Activated CD4-positive, alpha-beta T cell treated with anti-CD3 and anti-CD28 coated beads for 1 hour (primary cell): ENCODE measurements around the gene MEGF6.

Experiments used
- DNase-seq: peaks from one replicate; pipeline ENCODE4 v3.0.0-alpha.2; 2020

The MEGF6 gene

GRCh38 chr1:3465935-3466321, 145.4 kb downstream of the MEGF6 start:
- DNase-seq = no peak

GRCh38 chr1:3465091-3465934, 146.0 kb downstream of the MEGF6 start:
- DNase-seq = no peak

GRCh38 chr1:3464649-3465025, 146.7 kb downstream of the MEGF6 start:
- DNase-seq = no peak

DNA sequence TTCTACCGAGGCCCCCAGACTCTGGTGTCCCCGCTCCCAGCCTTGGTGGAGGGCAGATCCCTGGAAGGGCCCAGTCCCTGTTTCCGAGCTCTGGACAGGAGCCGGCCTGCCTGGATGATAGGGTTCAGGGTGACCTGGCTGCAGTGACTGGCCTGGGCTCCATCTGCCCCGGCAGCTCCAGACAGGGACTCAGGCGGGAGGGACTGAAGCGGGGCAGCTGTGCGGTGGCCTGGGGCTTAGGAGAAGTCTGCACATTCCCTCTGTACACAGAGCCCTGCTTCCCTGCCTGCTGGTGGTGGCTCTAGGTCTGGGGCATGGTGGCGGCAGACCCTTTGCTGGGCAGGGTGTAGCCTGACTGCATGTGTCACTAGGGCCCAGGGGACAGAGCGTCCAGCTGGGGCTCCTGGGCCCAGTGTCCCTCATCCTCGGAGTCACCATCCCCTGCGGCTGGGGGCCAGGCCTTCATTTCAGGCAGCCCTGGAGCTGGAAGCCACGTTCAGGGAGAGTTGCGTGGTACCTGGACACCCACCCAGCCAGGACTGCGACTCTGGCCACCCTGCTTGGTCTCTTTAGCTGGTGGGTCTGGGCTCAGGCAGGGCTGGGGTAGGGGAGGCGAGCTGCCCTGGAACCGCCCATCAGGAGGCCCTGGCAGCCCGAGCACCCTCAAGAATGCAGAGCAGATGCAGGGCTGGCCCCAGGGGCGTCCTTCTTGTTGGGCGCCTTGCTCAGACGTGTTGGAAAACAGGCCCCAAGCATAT, 147.2 kb downstream of the MEGF6 start:
- no peak for DNase-seq

DNA sequence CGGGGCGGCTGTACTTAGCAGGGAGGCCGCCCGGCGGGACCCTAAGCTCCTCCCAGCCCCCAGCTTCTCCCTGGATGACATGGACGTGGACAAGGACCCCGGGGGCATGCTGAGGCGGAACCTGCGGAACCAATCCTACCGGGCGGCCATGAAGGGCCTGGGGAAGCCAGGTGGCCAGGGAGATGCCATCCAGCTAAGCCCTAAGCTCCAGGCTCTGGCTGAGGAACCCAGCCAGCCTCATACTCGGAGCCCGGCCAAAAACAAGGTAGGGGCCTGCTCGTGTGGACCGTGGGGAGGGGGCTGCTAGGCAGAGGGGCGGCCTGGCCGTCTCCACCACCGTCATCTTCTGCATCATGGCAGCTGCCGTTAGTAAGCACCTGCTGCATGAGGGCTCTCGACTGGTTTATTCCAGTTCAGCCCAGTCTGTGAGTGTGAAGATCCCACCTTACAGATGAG, 147.9 kb downstream of the MEGF6 start:
- DNase-seq = no peak

DNA sequence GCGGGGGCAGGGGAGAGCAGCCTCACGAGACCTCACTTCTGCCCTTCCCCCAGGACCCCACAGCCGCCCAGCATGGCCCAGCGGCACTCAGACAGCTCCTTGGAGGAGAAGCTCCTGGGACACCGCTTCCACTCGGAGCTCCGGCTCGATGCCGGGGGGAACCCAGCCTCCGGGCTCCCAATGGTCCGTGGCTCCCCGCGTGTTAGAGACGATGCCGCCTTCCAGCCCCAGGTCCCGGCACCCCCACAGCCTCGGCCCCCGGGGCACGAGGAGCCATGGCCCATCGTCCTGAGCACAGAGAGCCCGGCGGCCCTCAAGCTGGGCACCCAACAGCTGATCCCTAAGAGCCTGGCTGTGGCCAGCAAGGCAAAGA, 148.3 kb downstream of the MEGF6 start:
- DNase-seq = no peak

DNA sequence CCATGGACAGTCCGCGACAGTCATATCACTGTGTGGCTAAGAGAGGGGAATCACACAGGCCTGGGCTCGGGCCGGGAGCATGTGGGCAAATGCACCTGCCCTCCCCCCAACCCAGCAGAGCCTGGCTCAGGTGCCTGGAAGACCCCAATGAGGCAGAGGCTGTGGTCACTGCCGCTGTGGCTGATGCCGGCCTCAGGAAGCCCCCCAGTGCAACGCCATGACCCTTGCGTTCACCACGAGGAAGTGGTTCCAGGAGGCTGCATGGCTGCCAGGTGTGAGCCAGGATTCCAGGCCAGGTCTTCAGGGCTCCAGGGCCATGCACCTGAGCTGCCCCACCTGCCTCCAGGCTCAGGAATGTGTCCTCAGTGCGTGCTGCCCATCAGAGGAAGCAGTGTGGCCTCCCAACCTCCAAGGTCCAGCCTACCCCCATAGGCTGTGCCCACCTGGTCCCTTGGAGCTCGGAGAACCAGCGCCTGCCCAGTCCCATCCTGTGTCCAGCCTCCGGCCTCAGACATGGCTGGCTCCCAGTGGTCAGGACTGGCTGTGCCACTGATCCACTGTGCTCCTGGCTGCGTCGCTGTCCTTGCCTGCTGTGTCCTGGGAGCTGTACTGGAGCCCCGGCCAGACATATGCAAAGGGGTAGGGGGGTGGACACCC, 148.8 kb downstream of the MEGF6 start:
- no peak for DNase-seq

GRCh38 chr1:3461934-3462275, 149.4 kb downstream of the MEGF6 start:
- DNase-seq = no peak

GRCh38 chr1:3461238-3461933, 149.9 kb downstream of the MEGF6 start:
- no peak for DNase-seq

- DNase-seq = no peak
These were observed 150.6 kb downstream of the MEGF6 start for GRCh38 chr1:3460672-3461131.

GRCh38 chr1:3459940-3460671, 151.2 kb downstream of the MEGF6 start:
- DNase-seq = no peak

- no peak for DNase-seq
These were observed 152.0 kb downstream of the MEGF6 start for GRCh38 chr1:3459051-3459908.

DNA sequence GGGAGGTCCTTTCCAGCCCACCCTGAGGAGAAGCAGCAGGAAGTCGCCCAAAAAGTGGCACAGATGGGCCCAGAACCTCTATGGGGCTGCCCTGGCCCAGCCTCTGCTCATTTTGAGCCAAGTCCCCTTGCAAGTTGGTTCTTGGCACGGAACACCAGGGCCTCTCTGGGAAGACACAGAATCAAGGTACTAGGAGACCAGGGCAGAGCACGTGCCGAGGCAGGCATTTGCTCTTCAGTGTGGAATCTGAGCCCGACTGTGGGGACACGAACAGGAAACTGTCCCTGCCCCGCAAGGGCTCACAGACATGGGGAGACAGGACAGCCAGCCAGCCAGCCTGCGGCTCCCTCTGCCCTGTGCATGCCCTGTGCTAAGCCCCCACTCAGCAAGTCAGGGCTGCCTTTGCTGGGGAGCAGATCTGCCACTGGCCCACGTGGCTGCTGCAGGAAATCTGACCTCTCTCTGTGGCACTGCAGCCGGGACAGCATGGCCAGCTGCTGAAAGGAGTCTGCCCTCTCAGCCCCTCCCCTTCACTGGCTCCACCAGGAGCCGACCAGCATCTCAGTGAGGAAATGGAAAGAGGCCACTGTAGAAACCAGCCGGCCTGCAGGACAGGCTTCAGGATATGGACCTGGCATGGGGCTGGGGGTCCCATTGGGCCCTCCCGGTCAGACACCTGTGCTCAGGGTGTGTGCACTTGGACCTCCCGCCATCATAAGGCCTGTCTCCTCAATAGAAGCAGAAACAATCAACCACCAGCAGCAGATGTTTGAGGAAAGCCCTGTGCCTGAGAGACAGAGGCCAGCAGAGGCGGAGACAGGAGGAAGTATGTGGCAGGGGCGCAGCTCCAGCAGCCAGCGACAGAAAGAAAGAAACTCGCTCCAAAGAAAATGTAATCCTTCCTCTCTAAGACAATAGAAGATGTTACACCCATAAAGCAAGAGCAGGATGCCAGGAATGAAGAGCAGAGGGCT, 153.1 kb downstream of the MEGF6 start:
- no peak for DNase-seq

DNA sequence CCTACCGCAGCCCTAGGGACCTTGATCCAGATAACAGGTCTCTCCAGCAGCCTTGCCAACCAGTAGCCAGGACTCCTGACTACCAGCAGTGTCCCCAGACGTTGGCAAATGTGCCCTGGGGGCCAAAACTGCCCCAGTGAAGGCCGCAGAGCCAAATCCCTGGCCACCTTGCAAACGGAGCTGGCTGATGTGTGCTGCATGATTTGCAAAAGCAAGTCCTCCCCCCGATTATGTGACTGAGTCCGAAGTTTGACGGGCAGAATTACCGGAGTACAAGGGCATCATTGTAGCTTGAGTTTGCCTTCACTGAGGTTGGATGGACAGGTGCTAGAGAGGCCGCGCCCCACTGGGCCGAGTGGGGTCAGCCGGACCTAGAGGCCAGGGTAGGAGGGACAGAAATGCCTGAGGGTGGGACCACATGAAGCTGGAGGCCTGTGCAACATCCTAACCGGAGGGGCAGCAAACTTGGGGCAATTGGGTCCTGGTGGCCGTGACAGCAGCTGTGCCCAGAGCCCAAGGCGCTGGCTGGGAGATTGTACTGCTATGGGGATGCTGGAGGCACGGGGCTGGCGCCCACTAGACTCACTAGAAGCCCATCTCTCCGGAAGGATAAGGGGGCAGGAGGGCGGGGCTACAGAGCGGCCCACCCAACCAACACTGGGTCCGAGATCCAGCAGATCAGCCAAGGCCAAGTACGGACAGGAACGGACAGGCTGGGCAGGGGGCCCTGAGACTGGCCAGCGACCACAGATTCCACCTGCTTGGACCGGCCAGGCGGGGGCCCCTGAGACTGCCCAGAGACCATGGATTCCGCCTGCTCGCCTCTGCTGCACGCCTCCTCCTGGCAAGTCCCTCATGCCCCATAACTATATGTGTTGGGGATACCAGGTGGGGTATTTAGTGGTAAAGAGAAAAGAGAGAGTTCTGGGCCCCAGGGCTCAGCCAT, 154.1 kb downstream of the MEGF6 start:
- no peak for DNase-seq

DNA sequence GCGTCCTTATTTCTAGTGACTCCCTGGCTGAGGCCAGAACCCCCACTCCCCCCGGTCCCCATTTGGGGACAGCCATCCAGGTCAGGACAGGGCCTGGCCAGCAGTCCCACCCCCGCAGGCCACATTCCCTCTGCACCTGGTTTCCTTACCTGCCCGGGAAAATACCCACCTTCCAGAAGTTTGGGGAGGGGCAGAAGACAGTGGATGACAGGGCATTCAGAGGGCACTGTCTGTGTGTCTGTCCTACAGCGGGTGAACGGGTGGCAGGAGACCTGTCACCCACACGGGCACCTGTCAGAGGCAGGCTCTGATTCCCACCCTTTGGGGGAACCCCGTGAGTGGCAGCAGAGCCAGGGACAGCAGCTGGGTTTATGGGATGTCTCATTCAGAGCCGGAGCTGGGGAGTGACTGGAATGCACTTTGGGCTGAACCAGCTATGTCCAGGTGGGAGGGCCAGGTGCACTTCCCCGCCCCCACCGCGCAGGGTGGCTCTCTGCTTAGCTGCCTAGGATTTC, 154.8 kb downstream of the MEGF6 start:
- no peak for DNase-seq

GRCh38 chr1:3455670-3456448, 155.4 kb downstream of the MEGF6 start:
- DNase-seq = no peak

DNA sequence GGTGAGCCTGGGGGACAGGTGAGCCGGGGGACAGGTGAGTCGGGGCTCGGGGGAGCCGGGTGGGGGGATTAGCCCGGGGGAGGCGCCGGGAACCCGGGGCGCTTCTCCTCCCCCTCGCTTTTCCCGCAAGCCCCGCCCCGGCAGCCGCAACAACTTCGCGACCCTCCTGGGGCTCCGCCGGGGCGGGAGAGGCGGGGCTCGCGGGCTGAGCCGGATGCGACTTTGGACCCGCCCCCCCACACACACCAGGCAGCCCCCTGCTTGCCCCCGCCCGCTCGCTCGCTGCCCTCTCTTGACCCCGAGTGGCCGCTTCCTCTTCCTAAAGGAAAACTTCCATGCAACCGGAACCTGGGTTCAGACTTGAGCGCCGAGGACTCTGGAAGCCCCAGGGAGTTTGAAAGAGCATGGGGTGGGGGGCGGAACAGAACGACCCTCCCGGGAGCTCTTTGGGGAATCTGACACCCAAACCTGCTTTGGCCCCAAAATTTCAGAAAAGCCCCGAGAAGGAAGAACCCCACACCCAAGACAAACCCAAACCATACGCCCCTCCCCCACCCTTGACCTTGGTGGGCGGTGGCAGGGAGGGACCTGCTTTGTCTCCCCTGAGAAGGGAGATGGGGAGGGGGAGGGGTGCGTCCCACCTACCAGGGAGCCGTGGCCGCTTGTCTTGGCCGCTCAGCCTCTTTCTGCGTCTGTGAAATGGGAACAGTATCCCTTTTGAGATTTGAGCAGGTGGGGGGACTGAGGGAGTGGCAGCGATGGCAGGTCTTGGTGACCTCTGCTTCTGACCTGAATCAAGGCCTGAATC, 156.3 kb downstream of the MEGF6 start:
- no peak for DNase-seq
